Uterus (tissue), 2 donors: ENCODE measurements around the gene SH3TC1.

Experiments
- POLR2A ChIP-seq, 2 donors: fragments of 450-650 bp; IDR thresholded peaks; one replicate each; pipeline ENCODE4 v1.6.1; 2016; ENCODE audit warnings: antibody characterized with exemption in 2 of 2, mild to moderate bottlenecking in 1 of 2, moderate library complexity in 1 of 2
- TF ChIP-seq, protein P1 (sequence below), 4 experiments: fragments of 200-600 bp in 2 of 4; fragments of 450-650 bp in 2 of 4; sonication (generic) in 2 of 4; IDR thresholded peaks; one replicate each; pipeline ENCODE4 v1.5.1; 2016 to 2019; ENCODE audit warnings: antibody characterized with exemption in 4 of 4, mild to moderate bottlenecking in 2 of 4, moderate library complexity in 1 of 4

DNA sequence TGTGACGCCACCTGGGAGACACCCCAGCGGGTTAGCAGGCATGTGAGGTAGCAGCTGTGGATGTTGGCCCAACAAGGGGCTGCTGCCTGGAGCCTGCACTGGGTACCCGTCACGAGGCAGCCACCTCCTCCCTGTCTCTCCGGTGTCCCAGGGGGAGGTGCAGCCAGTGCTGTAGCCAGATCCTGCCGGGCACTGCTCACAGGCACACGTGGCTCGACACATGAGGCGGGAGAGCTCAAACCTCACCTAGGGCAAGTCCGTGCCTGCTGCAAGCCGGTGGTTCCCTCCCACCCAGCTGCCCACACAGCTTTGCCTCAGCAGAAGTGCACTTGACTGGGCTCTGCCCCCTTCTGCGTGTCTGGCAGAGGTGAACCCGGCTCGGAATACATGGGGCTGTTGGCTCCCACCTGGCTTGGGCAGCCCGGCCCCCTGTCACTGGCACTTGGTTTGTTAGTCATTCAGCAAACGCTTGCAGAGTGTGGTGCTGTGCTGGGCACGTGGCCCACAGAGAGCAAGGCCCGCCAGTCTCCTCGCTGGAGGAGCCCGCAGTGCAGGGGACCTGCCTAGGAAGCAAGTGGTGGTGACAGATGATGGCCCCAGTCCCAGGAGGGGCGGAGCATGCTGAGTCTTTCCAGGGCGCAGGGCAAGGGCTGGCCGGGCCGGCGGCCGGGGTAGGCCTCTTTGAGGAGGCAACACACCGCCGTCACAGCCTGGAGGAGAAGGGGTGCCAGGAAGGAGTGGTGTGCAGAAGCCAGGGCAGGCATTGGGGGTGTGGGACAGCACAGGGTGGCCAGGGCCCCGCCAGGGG is 10.1 kb upstream of the SH3TC1 start:
- TF ChIP-seq, protein P1, sequence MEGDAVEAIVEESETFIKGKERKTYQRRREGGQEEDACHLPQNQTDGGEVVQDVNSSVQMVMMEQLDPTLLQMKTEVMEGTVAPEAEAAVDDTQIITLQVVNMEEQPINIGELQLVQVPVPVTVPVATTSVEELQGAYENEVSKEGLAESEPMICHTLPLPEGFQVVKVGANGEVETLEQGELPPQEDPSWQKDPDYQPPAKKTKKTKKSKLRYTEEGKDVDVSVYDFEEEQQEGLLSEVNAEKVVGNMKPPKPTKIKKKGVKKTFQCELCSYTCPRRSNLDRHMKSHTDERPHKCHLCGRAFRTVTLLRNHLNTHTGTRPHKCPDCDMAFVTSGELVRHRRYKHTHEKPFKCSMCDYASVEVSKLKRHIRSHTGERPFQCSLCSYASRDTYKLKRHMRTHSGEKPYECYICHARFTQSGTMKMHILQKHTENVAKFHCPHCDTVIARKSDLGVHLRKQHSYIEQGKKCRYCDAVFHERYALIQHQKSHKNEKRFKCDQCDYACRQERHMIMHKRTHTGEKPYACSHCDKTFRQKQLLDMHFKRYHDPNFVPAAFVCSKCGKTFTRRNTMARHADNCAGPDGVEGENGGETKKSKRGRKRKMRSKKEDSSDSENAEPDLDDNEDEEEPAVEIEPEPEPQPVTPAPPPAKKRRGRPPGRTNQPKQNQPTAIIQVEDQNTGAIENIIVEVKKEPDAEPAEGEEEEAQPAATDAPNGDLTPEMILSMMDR (IDR thresholded peaks at IDR 0.05), result no peak
- no peak for TF ChIP-seq POLR2A (IDR thresholded peaks at IDR 0.05)
